GM19043 (cell line): ENCODE measurements around the gene NLRP3.
"Not testable (repeated sequence)": the region's sequence is repeated elsewhere in the genome, so short reads cannot be mapped to it uniquely, and the experiment has no call there.

Source experiments
- ATAC-seq: cut with Tn5 transposase; IDR thresholded peaks from one replicate; pipeline ENCODE4 v1.9.1; 2021; ENCODE audit warnings: low read depth; ENCODE audit not compliant: unreplicated experiment

NLRP3 gene

GRCh38 chr1:247465796-247466195 is 49.8 kb downstream of the NLRP3 start:
- ATAC-seq: no peak

GRCh38 chr1:247467129-247467528 is 51.2 kb downstream of the NLRP3 start:
- no peak for ATAC-seq

GRCh38 chr1:247468481-247469140 is 52.6 kb downstream of the NLRP3 start:
- ATAC-seq: no peak

GRCh38 chr1:247469141-247469535 is 53.2 kb downstream of the NLRP3 start:
- ATAC-seq: no peak

GRCh38 chr1:247470942-247471429 is 55.0 kb downstream of the NLRP3 start:
- ATAC-seq: not testable (repeated sequence)

- ATAC-seq: no peak
These were observed 55.6 kb downstream of the NLRP3 start for GRCh38 chr1:247471445-247472016.

- ATAC-seq: no peak
These were observed 56.1 kb downstream of the NLRP3 start for GRCh38 chr1:247472035-247472434.

- no peak for ATAC-seq
These were observed 58.4 kb downstream of the NLRP3 start for GRCh38 chr1:247474367-247474766.

GRCh38 chr1:247475793-247476192 is 59.8 kb downstream of the NLRP3 start:
- ATAC-seq: no peak

- ATAC-seq: not testable (repeated sequence)
These were observed 60.5 kb downstream of the NLRP3 start for GRCh38 chr1:247476328-247477058.

GRCh38 chr1:247482747-247483146 is 66.8 kb downstream of the NLRP3 start:
- ATAC-seq: no peak

GRCh38 chr1:247487057-247487456 is 71.1 kb downstream of the NLRP3 start:
- ATAC-seq: no peak

- ATAC-seq: no peak
These were observed 75.4 kb downstream of the NLRP3 start for GRCh38 chr1:247491328-247491727.

- ATAC-seq: no peak
These were observed 77.1 kb downstream of the NLRP3 start for GRCh38 chr1:247493106-247493505.

GRCh38 chr1:247494767-247495166 is 78.8 kb downstream of the NLRP3 start:
- ATAC-seq: peak; percentile 89

GRCh38 chr1:247496581-247497285 is 80.8 kb downstream of the NLRP3 start:
- ATAC-seq: no peak
